GM12892 (cell line): Measurements from ENCODE around the gene CCDC28B.
A peak's percentile ranks its signal among the peaks of the same experiment; 100 is the strongest.

Experiments used
- DNase-seq: peaks from one replicate; pipeline ENCODE4 v3.0.0; 2011; ENCODE audit not compliant: insufficient read length
- FAIRE-seq: peaks from 2 replicates; lab custom pipeline; 2011; peaks lifted over from hg19 to GRCh38; lab: Jason Lieb, UNC
- POLR2A ChIP-seq: IDR thresholded peaks from 2 replicates; pipeline ENCODE4 v1.6.1; 2011; ENCODE audit warnings: low read depth, low read length, control low read depth
- POLR2AphosphoS5 ChIP-seq: IDR thresholded peaks from 2 replicates; pipeline ENCODE4 v1.6.1; 2011; ENCODE audit warnings: low read depth, low read length, control low read depth
- TAF1 ChIP-seq: IDR thresholded peaks from 2 replicates; pipeline ENCODE4 v1.6.1; 2011; ENCODE audit warnings: low read depth, mild to moderate bottlenecking, control low read depth, low read length, borderline replicate concordance

Gene CCDC28B

GRCh38 chr1:32208469-32208868, 8.1 kb downstream of the CCDC28B start:
- DNase-seq (no peak), FAIRE-seq (no peak)
- TF ChIP-seq TAF1 (no peak), POLR2A (no peak), POLR2AphosphoS5 (no peak)

- no peak for FAIRE-seq
- no peak for TF ChIP-seq POLR2A
- no peak for TF ChIP-seq TAF1
- TF ChIP-seq POLR2AphosphoS5 = no peak
- DNase-seq = no peak
These were observed 8.5 kb downstream of the CCDC28B start, which contains the start of gene DCDC2B for GRCh38 chr1:32208891-32209328. Gene DCDC2B, plus strand, starts transcription at chr1:32209089. Its CDS starts 5 bp downstream, at chr1:32209094.

GRCh38 chr1:32215629-32216480, 15.5 kb downstream of the CCDC28B start:
- TF ChIP-seq TAF1 (no peak), POLR2A (no peak), POLR2AphosphoS5 (no peak)
- DNase-seq (peak; percentile 59), FAIRE-seq (peak; percentile 91)

- no peak for DNase-seq
These were observed 16.2 kb downstream of the CCDC28B start for GRCh38 chr1:32216566-32216965.

GRCh38 chr1:32219022-32219421, 18.6 kb downstream of the CCDC28B start:
- TF ChIP-seq POLR2A (no peak), TAF1 (no peak), POLR2AphosphoS5 (no peak)
- no peak for FAIRE-seq
- no peak for DNase-seq

More at GRCh38 chr1:32216566-32216965, 16.2 kb downstream of the CCDC28B start:
- TF ChIP-seq TAF1 = no peak
- TF ChIP-seq POLR2A = no peak
- no peak for TF ChIP-seq POLR2AphosphoS5
- no peak for FAIRE-seq

GRCh38 chr1:32220746-32221580, 20.6 kb downstream of the CCDC28B start:
- DNase-seq (no peak), FAIRE-seq (no peak)
- no peak for TF ChIP-seq POLR2A
- no peak for TF ChIP-seq POLR2AphosphoS5
- TF ChIP-seq TAF1 = no peak

GRCh38 chr1:32221581-32221979, 21.2 kb downstream of the CCDC28B start:
- DNase-seq (no peak), FAIRE-seq (no peak)
- TF ChIP-seq POLR2A = no peak
- TF ChIP-seq TAF1 = no peak
- TF ChIP-seq POLR2AphosphoS5 = no peak

- FAIRE-seq (peak; percentile 98), DNase-seq (peak; percentile 94)
- peak; percentile 49; the same call in 1 of the 2 replicates for TF ChIP-seq TAF1
- peak; percentile 87 for TF ChIP-seq POLR2AphosphoS5
- peak; percentile 89; the same call in 1 of the 2 replicates for TF ChIP-seq POLR2A
These were observed 21.8 kb downstream of the CCDC28B start, which contains the start of the genes EIF3I and TMEM234 for GRCh38 chr1:32221980-32222755. Gene EIF3I, plus strand, starts transcription at chr1:32222407. Its CDS starts 35 bp downstream, at chr1:32222442. Gene TMEM234, minus strand, starts transcription at chr1:32222353. Its CDS starts 31 bp downstream, at chr1:32222322.

- no peak for FAIRE-seq
These were observed 23.3 kb downstream of the CCDC28B start for GRCh38 chr1:32223683-32224082.

GRCh38 chr1:32224285-32224684, 23.9 kb downstream of the CCDC28B start:
- no peak for TF ChIP-seq POLR2A
- no peak for TF ChIP-seq POLR2AphosphoS5
- TF ChIP-seq TAF1 = no peak
- FAIRE-seq (no peak), DNase-seq (no peak)

More at GRCh38 chr1:32223683-32224082, 23.3 kb downstream of the CCDC28B start:
- no peak for DNase-seq
- no peak for TF ChIP-seq POLR2AphosphoS5
- TF ChIP-seq TAF1 = no peak
- TF ChIP-seq POLR2A = no peak
